ENCODE measurements around the gene COG8. TPM values are rescaled to one million over a fixed set of nuclear protein-coding genes. Genes with fewer than 3 reads are reported as not detected.

The COG8 gene
- total and polyA plus RNA-seq, 10 of the 15 experiments (the other 5 are each of a cell fraction or from before 2014, with no cell fraction given) = 2.8 to 39.6 (median 23.8) TPM

DNA sequence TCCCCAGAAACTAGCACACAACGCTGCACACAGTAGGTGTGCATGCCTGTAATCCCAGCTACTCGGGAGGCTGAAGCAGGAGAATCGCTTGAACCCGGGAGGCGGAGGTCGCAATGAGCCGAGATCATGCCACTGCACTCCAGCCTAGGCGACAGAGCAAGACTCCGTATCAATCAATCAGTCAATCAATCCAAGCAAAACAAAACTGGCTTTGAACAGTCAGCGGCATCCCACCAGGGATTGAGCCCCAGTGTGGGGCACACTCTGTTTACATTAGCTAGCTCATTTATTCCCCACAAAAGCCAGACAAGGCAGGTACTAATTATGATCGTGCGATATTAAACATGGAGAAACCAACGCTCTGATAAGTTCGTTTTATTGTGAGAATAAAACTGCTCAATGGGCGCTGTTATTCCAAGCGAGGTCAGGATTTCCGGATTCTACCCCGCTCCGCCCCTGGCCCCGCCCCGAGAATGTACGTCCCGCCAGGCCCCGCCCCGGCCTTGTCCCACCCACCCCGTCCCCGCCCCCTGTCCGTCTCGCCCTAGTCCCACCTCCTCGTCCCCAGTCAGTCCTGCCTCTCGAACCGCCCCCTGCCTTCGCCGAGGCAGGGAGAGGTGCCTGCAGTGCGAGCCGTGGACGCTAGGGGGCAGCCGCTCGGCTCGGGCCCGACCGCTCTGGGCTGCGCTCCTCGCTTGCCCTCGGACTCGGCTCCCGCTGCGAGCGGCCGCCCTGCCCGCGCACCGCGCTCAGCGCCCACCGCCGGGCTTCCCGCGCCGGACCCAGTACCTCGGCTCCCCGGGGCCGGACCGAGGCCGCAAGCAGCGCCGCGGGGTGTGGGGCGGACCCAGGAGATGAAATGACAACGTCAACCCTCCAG is 28.5 kb downstream of the COG8 start, which contains the start of gene VPS4A (continued):
- TF ChIP-seq, protein P1, sequence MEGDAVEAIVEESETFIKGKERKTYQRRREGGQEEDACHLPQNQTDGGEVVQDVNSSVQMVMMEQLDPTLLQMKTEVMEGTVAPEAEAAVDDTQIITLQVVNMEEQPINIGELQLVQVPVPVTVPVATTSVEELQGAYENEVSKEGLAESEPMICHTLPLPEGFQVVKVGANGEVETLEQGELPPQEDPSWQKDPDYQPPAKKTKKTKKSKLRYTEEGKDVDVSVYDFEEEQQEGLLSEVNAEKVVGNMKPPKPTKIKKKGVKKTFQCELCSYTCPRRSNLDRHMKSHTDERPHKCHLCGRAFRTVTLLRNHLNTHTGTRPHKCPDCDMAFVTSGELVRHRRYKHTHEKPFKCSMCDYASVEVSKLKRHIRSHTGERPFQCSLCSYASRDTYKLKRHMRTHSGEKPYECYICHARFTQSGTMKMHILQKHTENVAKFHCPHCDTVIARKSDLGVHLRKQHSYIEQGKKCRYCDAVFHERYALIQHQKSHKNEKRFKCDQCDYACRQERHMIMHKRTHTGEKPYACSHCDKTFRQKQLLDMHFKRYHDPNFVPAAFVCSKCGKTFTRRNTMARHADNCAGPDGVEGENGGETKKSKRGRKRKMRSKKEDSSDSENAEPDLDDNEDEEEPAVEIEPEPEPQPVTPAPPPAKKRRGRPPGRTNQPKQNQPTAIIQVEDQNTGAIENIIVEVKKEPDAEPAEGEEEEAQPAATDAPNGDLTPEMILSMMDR (IDR thresholded peaks at IDR 0.05 in 2 of 3, conservative IDR thresholded peaks at IDR 0.05 in 1 of 3; ENCODE audit: control insufficient read depth in 2 of 3, extremely low read depth in 1 of 3, insufficient read depth in 1 of 3, low read depth in 3 of 3, low read length in 3 of 3) = peak; percentile 81 to 96 (median 92)
- TF ChIP-seq YY1 (IDR thresholded peaks at IDR 0.05; ENCODE audit: low read depth, low read length) (peak; percentile 80; the same call in 1 of the 2 replicates), PAX8 (IDR thresholded peaks at IDR 0.05) (no peak), MTA2 (IDR thresholded peaks at IDR 0.05; ENCODE audit: low read depth) (peak; percentile 9; the same call in 1 of the 2 replicates), SP1 (IDR thresholded peaks at IDR 0.05; ENCODE audit: low read depth, low read length) (peak; percentile 67)

DNA sequence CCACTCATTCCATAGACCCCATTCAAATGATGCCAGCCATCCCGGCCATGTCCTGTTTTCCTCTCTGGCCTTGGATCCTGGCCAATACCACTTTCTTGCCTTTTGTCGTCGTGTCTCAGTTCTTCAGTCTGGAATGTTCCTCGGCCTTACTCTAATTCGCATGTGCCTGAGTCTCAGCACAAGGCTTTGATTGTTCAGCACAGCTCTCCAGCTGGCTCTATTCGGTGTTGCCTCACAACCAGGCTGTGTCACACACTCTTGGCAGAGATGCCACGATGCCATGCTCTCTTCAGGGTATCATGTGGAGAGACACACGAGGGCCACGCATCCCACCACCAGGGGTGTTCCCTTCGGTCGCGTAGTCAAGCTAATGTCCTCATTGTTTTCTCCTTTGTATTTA is 30.0 kb downstream of the COG8 start:
- RAD21 ChIA-PET (ENCODE audit: unreplicated experiment) = no interaction called here
- Histone ChIP-seq H3K36me3 (ENCODE audit: control insufficient read depth in 2 of 2, insufficient read depth in 2 of 2, low read length in 1 of 2) (no peaks in the 10 kb centered on the region), H3K9ac (ENCODE audit: control insufficient read depth, insufficient read depth, low read length) (no peak overlapping the region), H4K20me1 (ENCODE audit: control insufficient read depth, insufficient read depth) (no peaks in the 10 kb centered on the region), H3K9me3 (replicated peaks; ENCODE audit: control insufficient read depth, insufficient read depth, low read length) (no peaks in the 10 kb centered on the region), H3K27ac (ENCODE audit: control insufficient read depth, insufficient read depth) (no peak overlapping the region), H2AFZ (ENCODE audit: control insufficient read depth, low read depth, low read length) (no peak overlapping the region), H3K4me2 (ENCODE audit: control insufficient read depth, insufficient read depth) (no peak overlapping the region), H3K4me1 (ENCODE audit: control insufficient read depth, insufficient read depth, low read length) (no peaks in the 10 kb centered on the region), H3K4me3 (no peak overlapping the region), H3K79me2 (ENCODE audit: control insufficient read depth, insufficient read depth, low read length) (peaks cover 22% of the 10 kb centered on the region), H3K27me3 (replicated peaks in 1 of 2; ENCODE audit: control insufficient read depth in 2 of 2, insufficient read depth in 2 of 2, low read length in 1 of 2) (no peaks in the 10 kb centered on the region)
- SMC1A ChIA-PET (ENCODE audit: uncharacterized antibody, unreplicated experiment) = no interaction called here
- intact Hi-C loops (cut with micrococcal nuclease; ENCODE audit: unreplicated experiment) (no loop called here), in situ Hi-C loops (cut with MboI) (no loop called here)
- 95% methylated on average over 12 of the region's 12 CpGs for WGBS (ENCODE audit: insufficient coverage, insufficient replicate concordance, low lambda C conversion rate, missing lambda C conversion rate)
- no TSS peak for BruUV-seq (replicated peaks)
- no peak for DNase-seq (ENCODE audit: low read depth, low spot score)
- no peak for FAIRE-seq
- POLR2A ChIA-PET = no interaction called here
- CTCF ChIA-PET = no interaction called here
- no peak for ATAC-seq
- no peak for TF ChIP-seq RAD51 (IDR thresholded peaks at IDR 0.05)
- TF ChIP-seq, protein P2, sequence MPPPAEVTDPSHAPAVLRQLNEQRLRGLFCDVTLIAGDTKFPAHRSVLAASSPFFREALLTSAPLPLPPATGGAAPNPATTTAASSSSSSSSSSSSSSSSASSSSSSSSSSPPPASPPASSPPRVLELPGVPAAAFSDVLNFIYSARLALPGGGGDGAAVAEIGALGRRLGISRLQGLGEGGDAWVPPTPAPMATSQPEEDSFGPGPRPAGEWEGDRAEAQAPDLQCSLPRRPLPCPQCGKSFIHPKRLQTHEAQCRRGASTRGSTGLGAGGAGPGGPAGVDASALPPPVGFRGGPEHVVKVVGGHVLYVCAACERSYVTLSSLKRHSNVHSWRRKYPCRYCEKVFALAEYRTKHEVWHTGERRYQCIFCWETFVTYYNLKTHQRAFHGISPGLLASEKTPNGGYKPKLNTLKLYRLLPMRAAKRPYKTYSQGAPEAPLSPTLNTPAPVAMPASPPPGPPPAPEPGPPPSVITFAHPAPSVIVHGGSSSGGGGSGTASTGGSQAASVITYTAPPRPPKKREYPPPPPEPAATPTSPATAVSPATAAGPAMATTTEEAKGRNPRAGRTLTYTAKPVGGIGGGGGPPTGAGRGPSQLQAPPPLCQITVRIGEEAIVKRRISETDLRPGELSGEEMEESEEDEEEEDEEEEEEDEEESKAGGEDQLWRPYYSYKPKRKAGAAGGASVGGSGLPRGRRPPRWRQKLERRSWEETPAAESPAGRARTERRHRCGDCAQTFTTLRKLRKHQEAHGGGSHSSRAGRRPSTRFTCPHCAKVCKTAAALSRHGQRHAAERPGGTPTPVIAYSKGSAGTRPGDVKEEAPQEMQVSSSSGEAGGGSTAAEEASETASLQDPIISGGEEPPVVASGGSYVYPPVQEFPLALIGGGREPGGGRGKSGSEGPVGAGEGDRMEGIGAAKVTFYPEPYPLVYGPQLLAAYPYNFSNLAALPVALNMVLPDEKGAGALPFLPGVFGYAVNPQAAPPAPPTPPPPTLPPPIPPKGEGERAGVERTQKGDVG (CRISPR knock-in tag; IDR thresholded peaks at IDR 0.05) = no peak
- TF ChIP-seq, protein P3, sequence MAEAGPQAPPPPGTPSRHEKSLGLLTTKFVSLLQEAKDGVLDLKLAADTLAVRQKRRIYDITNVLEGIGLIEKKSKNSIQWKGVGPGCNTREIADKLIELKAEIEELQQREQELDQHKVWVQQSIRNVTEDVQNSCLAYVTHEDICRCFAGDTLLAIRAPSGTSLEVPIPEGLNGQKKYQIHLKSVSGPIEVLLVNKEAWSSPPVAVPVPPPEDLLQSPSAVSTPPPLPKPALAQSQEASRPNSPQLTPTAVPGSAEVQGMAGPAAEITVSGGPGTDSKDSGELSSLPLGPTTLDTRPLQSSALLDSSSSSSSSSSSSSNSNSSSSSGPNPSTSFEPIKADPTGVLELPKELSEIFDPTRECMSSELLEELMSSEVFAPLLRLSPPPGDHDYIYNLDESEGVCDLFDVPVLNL (IDR thresholded peaks at IDR 0.05; ENCODE audit: low read depth, low read length) = no peak
- TF ChIP-seq POU2F2 (IDR thresholded peaks at IDR 0.05; ENCODE audit: borderline replicate concordance, low read depth, low read length) = no peak
- TF ChIP-seq SREBF1 (IDR thresholded peaks at IDR 0.05; ENCODE audit: low read length) = no peak
- TF ChIP-seq, protein P4, sequence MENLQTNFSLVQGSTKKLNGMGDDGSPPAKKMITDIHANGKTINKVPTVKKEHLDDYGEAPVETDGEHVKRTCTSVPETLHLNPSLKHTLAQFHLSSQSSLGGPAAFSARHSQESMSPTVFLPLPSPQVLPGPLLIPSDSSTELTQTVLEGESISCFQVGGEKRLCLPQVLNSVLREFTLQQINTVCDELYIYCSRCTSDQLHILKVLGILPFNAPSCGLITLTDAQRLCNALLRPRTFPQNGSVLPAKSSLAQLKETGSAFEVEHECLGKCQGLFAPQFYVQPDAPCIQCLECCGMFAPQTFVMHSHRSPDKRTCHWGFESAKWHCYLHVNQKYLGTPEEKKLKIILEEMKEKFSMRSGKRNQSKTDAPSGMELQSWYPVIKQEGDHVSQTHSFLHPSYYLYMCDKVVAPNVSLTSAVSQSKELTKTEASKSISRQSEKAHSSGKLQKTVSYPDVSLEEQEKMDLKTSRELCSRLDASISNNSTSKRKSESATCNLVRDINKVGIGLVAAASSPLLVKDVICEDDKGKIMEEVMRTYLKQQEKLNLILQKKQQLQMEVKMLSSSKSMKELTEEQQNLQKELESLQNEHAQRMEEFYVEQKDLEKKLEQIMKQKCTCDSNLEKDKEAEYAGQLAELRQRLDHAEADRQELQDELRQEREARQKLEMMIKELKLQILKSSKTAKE (IDR thresholded peaks at IDR 0.05; ENCODE audit: low read depth, poor library complexity, severe bottlenecking) = no peak
- no peak for TF ChIP-seq KLF5 (IDR thresholded peaks at IDR 0.05; ENCODE audit: partially characterized antibody)
- TF ChIP-seq SMC3 (IDR thresholded peaks at IDR 0.05; ENCODE audit: borderline replicate concordance, low read length) = no peak
- TF ChIP-seq RAD21 (IDR thresholded peaks at IDR 0.05; ENCODE audit: insufficient read depth, low read depth, low read length) = no peak
